Measurements from ENCODE around the gene LCP2.

The LCP2 gene

DNA sequence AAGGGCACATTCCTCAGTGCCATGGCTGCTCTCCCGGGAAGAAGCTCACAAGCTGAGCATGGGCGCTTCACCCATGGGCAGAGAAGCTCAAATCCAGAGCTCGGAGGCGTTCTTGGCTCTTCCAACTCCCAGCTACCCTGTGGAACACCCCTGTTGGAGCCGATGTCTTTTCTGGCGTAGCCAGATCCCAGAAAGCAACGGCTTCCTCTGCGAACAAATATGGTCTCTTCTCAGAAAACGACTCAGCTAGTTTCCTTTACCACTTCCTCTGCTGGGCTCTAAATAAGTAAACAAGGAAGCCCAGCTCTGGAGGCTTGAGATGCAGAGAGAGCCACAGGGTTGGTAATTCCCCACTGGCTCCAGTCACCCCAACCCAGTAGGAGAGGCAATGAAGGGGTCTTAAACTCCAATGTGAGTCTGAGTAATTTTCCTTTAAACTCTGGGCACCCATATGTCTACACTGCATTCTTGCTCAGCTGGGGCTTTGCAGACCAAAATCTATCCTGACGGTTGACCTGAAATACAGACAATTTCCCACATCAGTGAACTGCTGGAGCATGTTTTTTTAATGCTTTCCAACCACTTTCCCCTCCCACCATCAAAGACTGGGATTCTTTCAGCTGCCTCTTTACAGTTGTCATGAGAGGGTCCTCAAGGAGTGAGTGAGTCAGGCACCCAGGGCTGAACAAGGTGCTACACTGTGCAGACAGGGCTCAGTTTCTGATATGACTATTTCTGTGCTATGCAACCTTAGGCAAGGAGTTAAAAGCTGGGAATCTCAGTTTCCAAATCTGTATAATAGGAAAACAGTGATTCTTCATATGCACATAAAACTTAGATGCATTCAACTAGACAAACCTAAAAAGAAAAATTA is at the start of gene LCP2:
LCP2 (minus strand) TSS at position 189 of the 874 bp plus-strand sequence; CDS start at position 23, 166 bp downstream.
- DNase-seq (ENCODE audit: low read depth, low spot score), result no peak

DNA sequence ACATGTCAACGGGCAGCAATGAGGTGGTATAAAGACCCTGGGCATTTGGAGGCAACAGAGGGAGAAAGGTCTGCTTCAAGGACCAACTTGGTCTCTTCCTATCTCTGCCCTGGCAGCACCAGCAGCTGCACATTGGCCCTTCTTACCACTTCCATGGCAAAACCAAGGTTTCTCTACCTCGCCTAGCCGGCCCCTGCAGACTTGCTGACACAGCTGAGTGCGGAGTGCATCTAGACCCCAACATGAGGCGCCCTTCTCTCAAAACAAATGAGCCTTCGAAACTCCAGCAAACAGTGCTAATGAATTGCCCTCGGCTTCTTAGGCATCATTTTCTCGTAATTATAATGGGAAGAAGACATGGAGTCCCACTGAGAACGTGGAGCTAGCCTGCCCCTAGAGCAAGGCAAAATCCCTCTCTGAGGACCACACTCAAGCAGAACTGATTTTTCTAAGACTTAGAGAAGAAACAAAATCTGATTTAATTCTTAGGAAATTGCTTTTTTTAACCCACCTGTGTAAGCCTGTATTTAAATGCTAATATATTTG is 49.5 kb upstream of the LCP2 start:
- no peak for DNase-seq (ENCODE audit: low read depth, low spot score)

DNA sequence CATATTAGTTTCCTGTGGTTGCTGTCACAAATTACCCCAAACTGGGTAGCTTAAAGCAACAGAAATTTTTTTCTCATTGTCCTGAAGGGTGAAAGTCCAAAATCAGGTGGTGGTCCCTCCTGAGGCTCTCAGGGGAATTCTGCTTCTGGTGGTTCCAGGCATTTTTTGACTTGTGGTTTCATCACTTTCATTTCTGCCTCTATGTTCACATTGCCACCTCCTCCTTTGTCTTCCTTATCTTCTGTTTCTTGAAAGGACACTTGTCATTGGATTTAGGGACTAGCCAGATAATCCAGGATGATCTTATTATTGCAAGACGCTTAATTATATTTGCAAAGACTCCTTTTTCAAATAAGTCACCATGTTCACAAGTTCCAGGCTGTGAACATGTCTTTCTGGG is 48.4 kb upstream of the LCP2 start:
- no peak for DNase-seq (ENCODE audit: low read depth, low spot score)

DNA sequence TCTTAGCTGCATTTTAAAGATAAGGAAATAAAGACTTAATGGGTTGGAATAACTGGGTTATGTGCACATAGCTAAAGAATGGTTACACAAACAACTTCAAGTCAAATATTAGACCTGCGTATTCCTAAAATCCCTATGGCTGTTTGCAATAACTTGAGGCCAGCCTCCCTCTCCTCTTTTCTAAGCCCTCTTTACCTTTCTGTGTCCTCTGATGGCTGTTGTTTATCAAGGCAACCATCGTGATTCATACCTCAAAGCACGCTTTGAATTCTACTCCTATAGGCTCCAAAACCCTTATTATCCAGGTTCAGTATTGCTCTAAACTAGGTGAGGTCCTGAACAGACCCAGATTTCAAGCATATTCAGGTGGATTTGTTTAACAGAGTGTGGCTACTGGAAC is 45.6 kb upstream of the LCP2 start:
- DNase-seq (ENCODE audit: low read depth, low spot score), result no peak

DNA sequence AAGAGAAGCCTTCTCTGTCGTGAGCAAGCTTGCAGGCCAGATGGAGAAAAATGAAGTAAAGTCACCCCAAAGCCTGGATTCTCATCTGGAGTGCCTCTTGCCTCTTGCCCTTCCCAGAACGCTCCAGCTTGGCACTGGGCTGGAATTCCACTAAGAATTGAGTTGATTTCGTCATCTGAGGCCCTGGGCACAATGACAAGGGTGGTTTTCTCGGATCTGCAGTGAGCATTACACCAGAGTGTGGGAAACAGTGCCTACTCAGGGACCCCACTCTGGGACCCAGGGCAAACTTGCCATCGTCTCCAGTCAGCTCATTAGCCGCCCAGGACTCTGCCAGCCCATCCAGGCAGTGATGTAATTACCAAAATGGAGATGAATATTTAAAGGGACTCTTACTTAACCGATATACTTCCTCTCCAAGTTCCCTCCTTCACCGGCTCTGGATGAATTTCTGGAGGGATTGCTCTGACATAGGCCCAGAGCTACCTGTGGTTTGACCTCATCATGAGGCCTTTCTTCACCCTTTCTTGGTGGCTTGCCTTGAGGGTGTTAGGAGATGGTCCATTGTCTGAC is 44.7 kb upstream of the LCP2 start:
- no peak for DNase-seq (ENCODE audit: low read depth, low spot score)

DNA sequence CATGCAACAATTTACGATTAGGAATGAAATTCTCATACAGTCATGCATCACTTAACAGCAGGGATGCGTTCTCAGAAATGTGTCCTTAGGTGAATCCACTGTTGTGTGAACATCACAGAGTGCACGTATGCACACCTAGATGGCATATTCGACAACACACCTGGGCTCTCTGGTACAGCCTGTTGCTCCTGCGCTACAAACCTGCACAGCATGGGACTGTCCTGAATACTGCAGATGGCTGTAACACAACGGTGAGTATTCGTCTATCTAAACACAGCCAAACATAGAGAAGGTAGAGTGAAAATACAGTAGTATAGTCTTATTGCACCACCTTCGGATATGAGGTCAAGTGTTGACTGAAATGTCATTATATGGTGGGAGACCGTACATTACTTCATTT is 44.0 kb upstream of the LCP2 start:
- DNase-seq (ENCODE audit: low read depth, low spot score), result no peak

DNA sequence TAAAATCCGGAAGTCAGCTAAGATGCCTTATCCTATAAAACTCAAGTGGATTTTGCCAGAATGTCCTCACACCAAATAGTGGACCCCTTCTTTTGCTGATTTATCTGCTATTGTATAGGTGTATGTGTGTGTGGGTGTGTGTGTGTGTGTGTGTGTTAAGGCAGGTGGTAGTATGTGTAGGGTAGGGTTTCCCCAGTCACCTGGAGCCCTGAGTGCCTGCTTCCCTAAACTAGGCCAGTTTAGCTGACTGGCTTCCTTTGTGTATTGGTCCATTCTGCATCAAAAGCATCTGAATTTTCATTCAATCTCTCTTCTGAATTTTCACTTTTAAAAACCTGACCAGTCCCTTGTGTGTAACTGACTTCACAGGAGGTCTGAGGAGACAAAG is 42.2 kb upstream of the LCP2 start:
- DNase-seq (ENCODE audit: low read depth, low spot score), result no peak

DNA sequence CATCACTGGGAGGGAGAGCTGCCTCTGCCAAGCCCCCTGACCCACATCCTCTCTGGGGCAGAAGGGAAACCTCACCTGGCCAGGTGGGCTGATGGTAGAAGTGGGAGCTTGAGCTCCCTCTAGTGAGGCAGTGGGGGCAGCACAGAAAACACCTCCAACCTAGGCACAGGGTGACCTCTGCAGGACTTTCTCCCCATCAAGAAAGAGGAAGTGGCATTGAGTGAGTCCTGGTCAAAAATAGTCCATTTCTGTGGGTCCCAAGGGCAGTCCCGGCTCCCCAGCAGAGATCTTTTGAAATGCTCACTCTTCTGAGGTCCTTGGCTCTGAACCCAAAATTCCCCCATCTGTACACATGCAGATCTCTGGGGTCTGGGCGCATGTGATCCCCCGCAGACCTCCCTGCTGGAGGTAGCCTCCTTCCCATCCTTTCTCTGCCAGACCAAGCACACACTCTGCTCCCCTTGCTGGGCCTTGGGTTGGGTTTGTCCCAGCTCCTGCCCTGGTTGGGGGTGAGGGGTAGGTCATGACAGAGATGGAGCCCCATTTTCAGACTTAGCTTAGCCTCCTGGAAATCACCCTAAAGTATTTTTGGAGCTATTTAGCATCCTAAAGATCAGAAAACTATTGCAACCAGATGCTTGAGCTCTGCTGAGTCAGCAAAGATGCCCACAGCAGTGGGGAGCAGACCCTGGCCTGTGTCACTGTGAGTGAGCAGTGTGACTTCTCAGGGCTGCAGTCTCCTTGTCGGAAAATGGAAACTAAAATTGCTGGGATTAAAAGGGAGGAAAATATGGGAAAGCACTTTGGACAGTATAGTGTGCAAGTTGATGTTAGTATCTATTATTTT is 41.6 kb upstream of the LCP2 start:
- DNase-seq (ENCODE audit: low read depth, low spot score), result no peak

DNA sequence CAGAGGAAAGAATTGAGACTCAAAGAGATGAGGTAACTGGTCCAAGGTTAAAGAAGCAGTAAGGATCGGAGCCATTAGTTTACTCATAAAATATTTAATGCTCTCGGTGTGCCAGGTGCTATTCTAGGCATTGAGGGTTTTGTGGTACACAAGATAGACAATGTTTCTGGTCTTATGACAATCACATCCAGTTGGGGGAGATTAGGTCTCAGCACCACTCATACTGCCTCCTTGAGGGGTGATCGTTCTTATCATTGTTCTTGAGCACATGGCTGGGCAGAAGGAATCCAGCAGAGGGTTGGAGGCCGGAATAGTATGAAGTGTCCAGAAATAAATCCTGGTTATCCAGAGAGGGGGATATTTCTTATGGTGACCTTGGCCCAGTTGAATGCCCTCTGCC is 40.7 kb upstream of the LCP2 start:
- DNase-seq (ENCODE audit: low read depth, low spot score), result no peak

DNA sequence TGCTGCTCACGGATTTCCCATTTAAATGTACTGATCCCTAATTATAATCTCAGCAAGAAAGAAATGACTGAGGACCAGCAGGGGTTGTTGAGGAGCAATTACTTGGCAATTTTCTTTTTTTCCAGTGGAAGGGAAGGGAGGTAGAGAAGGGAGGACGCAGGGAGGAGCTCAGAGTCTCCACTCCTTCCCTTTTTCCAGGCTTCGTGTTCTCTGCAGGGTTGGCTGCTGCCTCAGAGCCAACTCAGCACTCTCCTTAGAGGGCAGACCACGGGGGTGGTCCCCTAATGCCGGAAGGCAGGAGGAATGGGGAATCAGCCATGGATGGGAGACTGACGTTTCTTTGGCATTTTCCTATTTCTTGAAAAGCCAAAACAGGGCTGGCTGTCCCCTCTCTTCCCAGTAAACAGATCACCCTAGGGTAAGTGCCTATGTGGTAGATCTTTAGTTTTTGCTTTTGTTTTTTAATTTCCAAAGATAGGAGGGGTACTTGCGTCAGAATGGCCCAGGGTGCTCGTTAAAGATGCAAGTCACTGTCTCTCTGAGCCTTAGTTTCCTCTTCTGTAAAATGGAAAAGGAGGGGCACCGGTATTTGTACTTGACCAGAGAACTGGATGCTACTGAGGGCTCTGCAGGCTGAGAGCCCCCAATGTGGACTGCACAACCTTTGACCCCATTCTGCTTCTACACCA is 39.6 kb upstream of the LCP2 start:
- DNase-seq (ENCODE audit: low read depth, low spot score), result no peak

DNA sequence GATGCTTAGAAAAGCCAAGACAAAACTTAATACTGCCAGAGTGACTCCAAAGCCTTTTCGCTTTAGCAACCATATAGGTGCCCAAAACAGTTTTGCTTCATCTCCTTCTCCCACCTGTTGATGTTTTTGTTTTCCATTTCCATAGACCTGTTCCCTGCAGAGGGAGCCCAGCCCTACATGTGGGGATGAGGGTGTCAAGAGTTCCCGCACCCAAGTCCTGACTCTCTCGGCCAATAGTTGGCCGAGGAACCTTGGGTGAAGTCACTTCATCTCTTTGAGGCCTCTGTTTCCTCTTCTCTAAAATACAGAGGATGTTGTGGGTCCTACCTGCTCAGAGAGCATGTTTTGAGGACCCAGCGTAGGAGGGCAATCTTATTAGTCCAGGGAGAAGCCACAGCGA is 38.5 kb upstream of the LCP2 start:
- DNase-seq (ENCODE audit: low read depth, low spot score), result no peak

DNA sequence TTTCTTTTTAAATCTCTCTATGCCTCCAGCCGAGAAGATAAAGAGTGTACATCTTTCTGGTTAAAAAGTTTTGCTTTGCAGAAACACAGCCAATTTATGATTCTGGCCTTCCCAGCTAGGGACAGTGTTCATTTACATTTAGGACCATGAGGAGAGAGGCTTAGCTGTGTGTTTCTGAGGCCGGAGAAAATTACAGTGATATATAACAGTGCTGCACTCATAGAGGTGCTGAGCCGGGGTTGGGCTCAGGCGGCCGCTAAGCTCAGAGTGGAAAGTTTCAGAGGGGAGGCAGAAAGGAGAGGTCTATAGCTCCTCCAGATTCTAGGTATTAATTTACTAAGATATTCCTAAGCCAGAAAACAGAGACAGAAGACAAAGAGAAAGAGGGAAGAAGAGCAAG is 37.0 kb upstream of the LCP2 start:
- no peak for DNase-seq (ENCODE audit: low read depth, low spot score)

DNA sequence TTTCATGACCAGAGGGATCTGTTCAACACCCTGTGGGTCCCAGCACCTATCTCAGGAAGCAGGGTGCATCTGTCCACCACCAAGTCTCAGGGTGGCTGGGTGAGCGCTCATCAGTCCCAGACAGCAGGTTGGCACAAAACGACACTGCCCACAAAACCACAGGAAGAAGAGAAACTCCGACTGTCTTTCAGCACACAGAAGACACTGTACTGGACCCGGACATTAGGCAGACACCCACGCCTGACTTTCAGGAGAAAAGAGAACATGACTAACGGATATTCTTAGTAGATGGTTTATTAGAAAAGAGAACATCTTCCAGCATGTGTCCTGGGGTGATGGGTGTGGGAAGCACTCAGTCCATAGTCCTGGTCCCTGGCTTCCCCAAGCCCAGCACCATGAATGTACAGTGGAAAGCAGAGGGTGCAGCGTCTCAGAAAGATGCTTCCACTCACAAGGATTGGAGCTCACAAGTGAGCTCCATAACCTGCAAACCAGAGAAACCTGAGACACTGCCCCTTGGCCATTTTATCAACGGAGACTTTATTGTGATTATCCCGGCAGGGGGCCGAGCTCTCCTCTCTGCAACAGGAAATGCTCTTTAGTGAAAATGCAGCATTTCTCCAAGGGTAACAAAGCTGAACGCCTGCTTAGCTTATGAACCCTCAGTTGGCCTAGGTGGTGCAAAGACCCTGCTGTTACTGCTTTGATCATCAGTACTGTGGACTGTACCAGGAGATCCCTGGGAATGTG is 35.8 kb upstream of the LCP2 start:
- DNase-seq (ENCODE audit: low read depth, low spot score), result no peak

DNA sequence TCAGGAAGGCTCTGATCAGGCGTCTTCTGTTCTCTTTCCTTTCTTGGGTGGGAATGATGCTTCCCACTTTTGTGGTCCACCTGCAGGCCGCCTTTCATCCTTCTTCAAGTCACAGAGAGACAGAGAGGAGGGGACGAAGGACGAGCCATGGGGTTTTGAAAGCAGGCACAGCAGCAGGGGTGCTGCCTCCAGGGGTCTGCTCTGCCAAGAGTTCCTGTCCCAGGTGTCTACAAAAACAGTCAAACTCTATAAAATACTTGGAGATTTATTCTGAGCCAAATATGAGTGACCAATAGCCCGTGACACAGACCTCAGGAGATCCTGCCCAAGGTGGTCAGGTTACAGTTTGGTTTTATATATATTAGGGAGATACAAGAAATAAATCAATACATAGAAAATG is 34.5 kb upstream of the LCP2 start:
- no peak for DNase-seq (ENCODE audit: low read depth, low spot score)

DNA sequence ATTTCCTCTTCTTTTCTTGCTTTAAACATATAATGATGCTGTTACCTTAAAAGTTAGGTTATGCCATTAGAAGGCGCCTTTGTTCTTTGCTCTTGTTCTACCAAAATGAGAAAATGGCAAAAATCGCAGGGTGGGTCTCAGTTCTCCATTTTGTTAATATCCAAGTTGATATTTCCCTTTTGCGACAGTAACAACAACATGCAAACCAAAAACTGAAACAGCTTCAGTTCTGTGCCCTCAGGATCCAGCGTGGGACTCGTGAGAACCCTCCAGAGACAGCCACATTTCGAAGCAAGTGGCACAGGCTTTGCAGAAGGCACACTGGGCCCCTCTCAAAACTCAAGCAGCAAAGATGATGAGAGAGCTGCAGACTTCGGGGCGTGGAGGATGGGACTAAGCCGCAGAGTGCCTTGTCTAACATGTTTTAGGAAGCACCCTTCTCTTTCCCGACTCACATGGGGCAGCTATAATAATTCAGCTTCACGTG is 33.0 kb upstream of the LCP2 start:
- DNase-seq (ENCODE audit: low read depth, low spot score), result no peak

DNA sequence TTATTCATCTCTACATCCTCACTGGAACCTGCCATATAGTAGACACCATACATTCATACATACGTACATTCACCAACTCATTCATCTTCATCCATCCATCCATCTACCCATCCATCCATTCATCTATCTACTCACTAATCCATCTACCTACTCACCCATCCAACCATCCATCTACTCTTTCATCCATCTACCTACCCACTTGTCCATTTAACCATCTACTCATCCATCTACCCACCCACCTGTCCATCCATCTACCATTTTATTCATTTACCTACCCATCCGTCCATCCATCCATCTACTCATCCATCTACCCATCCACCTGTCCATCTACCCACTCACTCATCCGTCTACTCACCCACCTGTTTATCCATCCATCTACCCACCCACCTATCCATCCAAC is 31.9 kb upstream of the LCP2 start:
- DNase-seq (ENCODE audit: low read depth, low spot score), result no peak

DNA sequence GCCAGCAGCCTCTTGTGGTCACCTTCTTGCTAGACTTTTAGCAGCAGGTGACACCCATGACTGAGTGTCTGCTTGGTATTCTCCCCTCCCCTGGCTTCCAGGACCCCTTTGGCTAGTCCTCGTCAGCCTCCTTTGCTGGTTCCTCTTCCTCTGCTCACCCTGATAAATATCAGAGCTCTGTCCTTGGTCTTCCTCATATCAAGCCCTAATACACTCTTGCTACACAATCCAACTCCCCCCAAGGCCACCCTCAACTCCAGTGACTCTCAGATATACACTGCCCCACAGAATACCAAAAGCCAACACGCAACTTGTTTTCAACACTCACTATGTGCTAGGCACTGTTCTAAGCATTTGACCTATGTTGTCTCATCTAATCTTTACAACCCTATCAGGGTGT is 30.3 kb upstream of the LCP2 start:
- no peak for DNase-seq (ENCODE audit: low read depth, low spot score)

DNA sequence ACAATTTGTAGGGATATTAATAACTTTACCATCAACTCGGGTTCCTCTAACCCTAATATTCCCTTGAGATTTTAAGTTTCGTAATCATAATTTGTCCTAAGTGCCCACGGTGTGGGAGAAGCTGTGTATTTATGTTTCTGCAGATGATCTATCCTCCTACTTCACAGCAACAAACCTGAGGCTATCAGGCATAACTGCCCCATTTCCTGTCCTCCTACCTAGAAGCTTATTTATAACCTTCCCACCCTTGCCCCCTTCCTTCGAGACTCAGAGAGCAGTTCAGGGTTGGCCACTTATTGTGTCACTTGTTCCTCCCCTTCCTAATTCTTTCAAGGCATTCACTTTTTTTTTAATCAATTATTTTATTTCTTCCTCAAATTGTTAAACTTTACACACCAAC is 29.6 kb upstream of the LCP2 start:
- DNase-seq (ENCODE audit: low read depth, low spot score), result no peak

DNA sequence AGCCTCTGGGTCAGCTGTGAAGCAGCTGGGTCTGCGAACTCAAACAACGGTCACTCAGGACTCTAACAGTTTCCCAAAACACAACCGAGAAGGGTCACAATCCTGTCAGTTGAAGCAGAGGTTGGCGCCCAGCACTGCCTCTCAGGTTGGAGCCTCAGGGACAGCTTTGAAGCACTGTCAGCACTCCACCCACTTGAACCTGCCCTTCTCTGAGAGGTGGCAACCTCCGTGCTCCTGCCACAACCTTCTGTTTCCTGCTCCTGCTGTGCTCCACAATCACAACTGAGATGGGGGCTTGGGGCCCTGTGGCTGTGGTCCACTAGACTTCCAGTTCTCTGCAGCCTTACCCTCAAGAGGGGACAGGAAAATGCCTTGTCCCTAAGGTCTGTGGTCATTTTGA is 21.7 kb upstream of the LCP2 start:
- DNase-seq (ENCODE audit: low read depth, low spot score), result no peak

DNA sequence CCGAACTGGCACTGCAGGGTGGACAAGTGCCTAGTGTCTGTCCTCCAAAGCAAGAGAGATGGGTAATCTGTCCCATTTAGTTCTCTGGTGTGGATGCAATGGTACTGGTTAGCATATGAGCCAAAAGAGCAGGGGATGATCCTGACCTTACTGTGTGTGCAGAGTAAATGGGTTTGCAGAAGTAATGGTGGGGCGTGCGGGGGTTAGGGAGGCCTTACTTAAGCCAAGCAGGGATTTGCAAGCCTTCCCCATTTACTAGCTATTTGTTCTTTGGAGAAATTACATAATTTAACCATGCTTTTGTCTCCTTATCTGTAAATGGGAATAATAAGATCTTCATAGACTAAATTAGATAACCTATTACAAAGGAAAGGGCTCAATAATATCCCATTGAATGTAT is 19.9 kb upstream of the LCP2 start:
- no peak for DNase-seq (ENCODE audit: low read depth, low spot score)

DNA sequence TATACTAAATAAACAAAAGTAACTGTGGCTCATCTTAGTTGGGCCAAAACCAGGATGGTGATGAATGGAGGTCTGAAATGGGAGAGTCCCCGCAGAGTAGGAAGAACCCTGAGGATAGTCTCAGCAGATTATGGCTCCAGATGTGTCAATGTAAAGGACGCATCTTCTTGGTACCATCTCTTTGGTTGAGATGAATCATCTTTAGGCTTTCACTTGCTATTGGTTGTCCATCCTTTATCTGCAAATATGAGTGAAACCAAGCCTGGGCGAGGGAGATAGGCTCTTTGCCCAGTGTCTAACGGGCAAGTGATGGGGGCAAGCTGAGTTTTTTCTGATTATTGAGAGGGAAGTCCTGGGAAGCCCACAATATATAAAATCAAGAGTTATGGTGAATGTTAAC is 19.4 kb upstream of the LCP2 start:
- DNase-seq (ENCODE audit: low read depth, low spot score), result no peak
